ENCODE results near the gene HOXD10.

Gene HOXD10

DNA sequence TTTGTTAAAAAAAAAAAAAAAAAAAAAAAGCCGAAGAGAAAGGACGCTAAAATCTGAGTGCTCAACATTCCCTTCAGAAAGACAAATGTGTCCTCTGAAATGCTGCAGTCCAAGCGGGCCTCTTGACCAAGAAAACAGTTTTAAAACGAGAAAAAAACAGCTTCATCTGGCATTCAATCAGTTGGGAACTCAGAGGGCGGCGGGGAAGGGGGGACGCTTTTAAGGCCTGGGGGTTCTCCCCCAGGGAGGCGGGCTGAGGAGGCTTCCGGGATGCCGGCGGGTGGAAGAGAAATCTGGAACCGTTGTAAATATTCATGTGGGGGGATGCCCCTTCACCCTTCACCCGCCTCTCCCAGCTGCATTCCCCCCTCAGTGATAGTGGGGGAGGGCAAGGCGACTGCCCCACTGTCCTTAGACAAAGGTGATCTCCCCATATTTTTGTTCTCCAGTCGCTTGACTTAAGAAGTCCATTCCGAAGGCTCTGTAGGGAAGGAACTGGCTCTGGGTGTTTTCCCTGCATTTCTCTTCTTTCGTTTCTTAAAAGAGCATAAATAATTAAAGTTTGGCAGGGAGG is 12.7 kb upstream of the HOXD10 start:
- H3K4me3 ChIP-seq (ENCODE audit: low read length), result no peak overlapping the region; the same call in 1 of the 2 replicates

GRCh38 chr2:176104316-176105077 is 12.1 kb upstream of the HOXD10 start:
- no peak overlapping the region; the same call in 1 of the 2 replicates for H3K4me3 ChIP-seq (ENCODE audit: low read length)
- no peak for TF ChIP-seq ZNF274 (IDR thresholded peaks at IDR 0.05; ENCODE audit: low read depth, low read length)

More for the DNA sequence above, 12.7 kb upstream of the HOXD10 start:
- no peak for TF ChIP-seq ZNF274 (IDR thresholded peaks at IDR 0.05; ENCODE audit: low read depth, low read length)

DNA sequence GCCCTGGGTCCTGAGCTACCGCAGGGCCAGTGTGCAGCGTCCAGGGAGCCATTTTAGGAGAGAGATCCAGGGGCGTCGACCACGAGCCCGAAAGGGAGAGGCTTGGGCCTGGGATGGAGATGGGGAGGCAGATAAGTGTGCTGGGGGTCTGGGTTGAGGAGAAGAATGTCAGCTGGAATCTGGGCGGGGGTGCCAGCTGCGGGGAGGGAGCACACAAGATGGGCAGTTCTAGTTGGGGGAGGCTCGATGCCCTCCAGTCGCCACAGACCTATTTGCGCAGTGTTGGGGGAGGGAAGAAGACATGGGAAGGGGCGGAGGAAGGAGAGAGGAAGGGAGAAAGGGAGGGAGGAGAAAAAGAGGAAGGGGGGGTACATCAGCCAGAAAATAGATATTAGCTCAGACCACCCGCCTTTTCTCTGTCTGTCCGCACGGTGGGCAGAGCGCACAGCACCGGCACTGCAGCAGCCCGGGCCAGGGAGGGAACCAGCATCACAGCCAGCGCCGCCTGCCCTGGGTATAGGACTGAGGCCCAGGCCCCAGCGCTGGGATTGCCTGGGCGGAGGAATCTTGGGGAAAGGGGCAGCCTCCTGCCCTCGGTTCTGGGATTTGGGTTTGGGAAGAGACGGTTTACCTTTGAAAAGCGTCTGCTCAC is 11.4 kb upstream of the HOXD10 start:
- no peak overlapping the region for H3K4me3 ChIP-seq (ENCODE audit: low read length)
- TF ChIP-seq ZNF274 (IDR thresholded peaks at IDR 0.05; ENCODE audit: low read depth, low read length), result no peak

- no peak overlapping the region for H3K4me3 ChIP-seq (ENCODE audit: low read length)
- no peak for TF ChIP-seq ZNF274 (IDR thresholded peaks at IDR 0.05; ENCODE audit: low read depth, low read length)
Measured at GRCh38 chr2:176105730-176106580, 10.6 kb upstream of the HOXD10 start.

DNA sequence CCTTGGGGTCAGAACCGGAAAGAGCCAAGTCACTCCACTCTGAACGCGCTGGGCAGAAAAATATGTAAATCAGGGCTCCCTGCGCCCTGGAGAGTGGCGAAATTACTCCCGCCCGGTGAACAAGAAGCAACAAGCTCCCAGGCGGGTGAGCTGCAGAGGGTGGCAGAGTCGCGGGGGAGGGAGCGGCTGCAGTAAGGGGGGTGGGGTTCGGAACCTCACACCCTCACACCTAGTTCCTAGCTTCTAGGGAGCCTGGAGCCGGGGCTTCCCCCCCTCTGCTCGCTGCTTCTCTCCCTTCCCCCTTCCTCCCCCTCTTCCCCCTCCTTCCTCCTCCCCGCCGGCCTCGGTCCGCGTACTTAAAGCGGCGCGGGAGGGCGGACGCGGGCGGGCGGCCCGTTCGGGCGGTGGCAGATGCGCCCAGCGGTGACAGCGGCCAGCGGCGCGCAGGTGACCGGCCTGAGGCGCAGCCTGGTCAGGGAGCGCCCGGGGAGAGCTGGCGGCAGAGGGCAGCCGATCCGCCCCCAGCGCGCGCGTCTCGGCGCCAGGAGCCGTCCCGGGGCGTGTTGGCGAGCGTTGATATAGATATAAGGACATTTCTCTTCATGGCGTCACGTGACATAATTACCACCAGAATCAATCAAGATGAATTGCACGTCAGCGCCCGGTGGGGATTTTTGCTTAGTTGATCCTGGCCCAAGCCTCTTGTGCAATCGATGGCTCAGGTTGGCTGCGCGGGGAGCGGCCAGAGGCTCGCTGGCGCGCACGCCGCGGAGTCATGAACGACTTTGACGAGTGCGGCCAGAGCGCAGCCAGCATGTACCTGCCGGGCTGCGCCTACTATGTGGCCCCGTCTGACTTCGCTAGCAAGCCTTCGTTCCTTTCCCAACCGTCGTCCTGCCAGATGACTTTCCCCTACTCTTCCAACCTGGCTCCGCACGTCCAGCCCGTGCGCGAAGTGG is 9.7 kb upstream of the HOXD10 start, which contains the start of gene HOXD11:
HOXD11 (plus strand) TSS at position 700 of the 959 bp plus-strand sequence; CDS start at position 776, 76 bp downstream.
- H3K4me3 ChIP-seq (ENCODE audit: low read length), result peak within 1 kb of the TSS; percentile 30
- TF ChIP-seq ZNF274 (IDR thresholded peaks at IDR 0.05; ENCODE audit: low read depth, low read length), result no peak

DNA sequence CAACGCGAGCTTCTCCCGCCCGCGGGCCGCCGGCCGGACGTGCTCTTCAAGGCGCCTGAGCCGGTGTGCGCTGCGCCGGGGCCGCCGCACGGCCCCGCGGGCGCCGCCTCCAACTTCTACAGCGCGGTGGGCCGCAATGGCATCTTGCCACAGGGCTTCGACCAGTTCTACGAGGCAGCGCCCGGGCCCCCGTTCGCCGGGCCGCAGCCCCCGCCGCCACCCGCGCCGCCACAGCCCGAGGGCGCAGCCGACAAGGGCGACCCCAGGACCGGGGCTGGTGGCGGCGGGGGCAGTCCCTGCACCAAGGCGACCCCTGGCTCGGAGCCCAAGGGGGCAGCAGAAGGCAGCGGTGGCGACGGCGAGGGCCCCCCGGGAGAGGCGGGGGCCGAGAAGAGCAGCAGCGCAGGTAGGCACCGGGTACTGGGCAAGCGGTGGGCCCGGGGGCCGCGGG is 8.8 kb upstream of the HOXD10 start:
- H3K4me3 ChIP-seq (ENCODE audit: low read length), result no peak overlapping the region; the same call in 1 of the 2 replicates
- TF ChIP-seq ZNF274 (IDR thresholded peaks at IDR 0.05; ENCODE audit: low read depth, low read length), result no peak

GRCh38 chr2:176109192-176109901 is 7.2 kb upstream of the HOXD10 start:
- no peak for TF ChIP-seq ZNF274 (IDR thresholded peaks at IDR 0.05; ENCODE audit: low read depth, low read length)

GRCh38 chr2:176109946-176110345 is 6.6 kb upstream of the HOXD10 start:
- TF ChIP-seq ZNF274 (IDR thresholded peaks at IDR 0.05; ENCODE audit: low read depth, low read length), result no peak
- no peak overlapping the region for H3K4me3 ChIP-seq (ENCODE audit: low read length)

More at GRCh38 chr2:176109192-176109901, 7.2 kb upstream of the HOXD10 start:
- no peak overlapping the region; the same call in 1 of the 2 replicates for H3K4me3 ChIP-seq (ENCODE audit: low read length)

- TF ChIP-seq ZNF274 (IDR thresholded peaks at IDR 0.05; ENCODE audit: low read depth, low read length), result no peak
- H3K4me3 ChIP-seq (ENCODE audit: low read length), result no peak overlapping the region
Measured at GRCh38 chr2:176110415-176111308, 5.9 kb upstream of the HOXD10 start.

DNA sequence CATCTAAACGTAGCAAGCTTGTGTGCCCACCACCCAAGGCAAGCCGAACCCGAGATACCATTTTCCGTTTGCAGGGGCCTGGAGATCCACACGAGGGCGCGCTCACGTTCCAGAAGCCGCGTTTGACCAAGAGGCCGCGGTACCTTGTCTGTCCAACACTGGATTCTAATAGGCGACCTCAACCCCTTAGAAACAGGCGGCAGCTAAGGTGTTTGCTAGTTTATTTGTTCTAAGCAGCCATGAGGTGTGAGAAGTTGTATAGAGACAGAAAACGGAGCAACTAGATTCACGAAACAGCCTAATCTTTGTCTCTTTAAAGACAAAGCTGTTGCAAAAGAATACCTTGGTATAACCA is 5.3 kb upstream of the HOXD10 start:
- TF ChIP-seq ZNF274 (IDR thresholded peaks at IDR 0.05; ENCODE audit: low read depth, low read length), result no peak
- no peak overlapping the region for H3K4me3 ChIP-seq (ENCODE audit: low read length)

DNA sequence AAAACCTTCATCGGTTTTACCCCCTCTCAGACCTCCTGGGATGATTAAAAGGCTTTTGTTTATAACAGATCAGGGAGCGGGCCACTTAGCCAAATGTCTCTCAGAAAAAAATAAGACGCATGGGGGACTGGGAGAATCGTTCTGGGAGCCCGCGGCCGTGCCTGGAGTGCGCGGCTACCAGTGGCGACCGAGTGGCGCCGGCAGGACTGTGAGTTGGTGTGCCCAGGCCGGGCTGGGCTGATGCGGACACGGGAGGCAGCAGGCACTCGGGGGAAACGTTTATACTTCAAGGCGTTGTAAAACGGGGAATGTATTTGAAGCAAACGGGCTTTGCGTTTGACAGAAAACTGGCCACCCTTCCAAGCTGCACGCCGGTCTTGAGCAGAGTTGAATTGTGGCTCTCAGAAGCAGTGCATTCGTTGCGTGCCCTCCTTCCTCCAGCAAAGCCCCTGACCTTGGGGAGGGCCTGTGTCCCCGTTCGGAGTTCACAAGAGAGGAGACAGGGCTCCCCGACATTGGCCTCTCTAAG is 4.7 kb upstream of the HOXD10 start:
- no peak for TF ChIP-seq ZNF274 (IDR thresholded peaks at IDR 0.05; ENCODE audit: low read depth, low read length)
- H3K4me3 ChIP-seq (ENCODE audit: low read length), result no peak overlapping the region

All from GM08714 (cell line).